ENCODE measurements around the gene DIP2B. TPM values are rescaled to one million over a fixed set of nuclear protein-coding genes. Genes with fewer than 3 reads are reported as not detected.

The DIP2B gene
- total RNA-seq, 6 experiments from 2014 or later, result 11.1 to 24.0 (median 14.8) TPM

GRCh38 chr12:50775251-50775650 lies 270.5 kb downstream of the DIP2B start:
- no peak for TF ChIP-seq POLR2A (IDR thresholded peaks at IDR 0.05)
- no peak for TF ChIP-seq CTCF (IDR thresholded peaks at IDR 0.05)
- Histone ChIP-seq H3K9me3 (no peaks in the 10 kb centered on the region), H3K27me3 (no peaks in the 10 kb centered on the region), H3K4me3 (no peak overlapping the region), H3K4me1 (peaks cover 0 to 3% (median 0%) of the 10 kb centered on the region in 4 donors), H3K36me3 (no peaks in the 10 kb centered on the region), H3K27ac (no peak overlapping the region)
- ATAC-seq (no peak), DNase-seq (no peak)
- intact Hi-C loops (cut with DNase I), result no loop called here
- WGBS (ENCODE audit: insufficient coverage, low coverage, low lambda C conversion rate, missing lambda C conversion rate), result 93% methylated on average over 2 of the region's 2 CpGs

- H3K27ac ChIP-seq, result no peak overlapping the region
- no peaks in the 10 kb centered on the region for H3K9me3 ChIP-seq
- no peak for ATAC-seq
- H3K4me1 ChIP-seq, result peaks cover 0 to 3% (median 0%) of the 10 kb centered on the region in 4 donors
- no peak overlapping the region for H3K4me3 ChIP-seq
- WGBS (ENCODE audit: insufficient coverage, low coverage, low lambda C conversion rate, missing lambda C conversion rate), result 78% methylated on average over 5 of the region's 9 CpGs
- no peaks in the 10 kb centered on the region for H3K27me3 ChIP-seq
- DNase-seq, result no peak
- intact Hi-C loops (cut with DNase I), result no loop called here
- peaks cover 0 to 14% (median 5%) of the 10 kb centered on the region in 4 donors for H3K36me3 ChIP-seq
- TF ChIP-seq POLR2A (IDR thresholded peaks at IDR 0.05) (no peak), CTCF (IDR thresholded peaks at IDR 0.05) (no peak)
Measured at GRCh38 chr12:50776749-50777728, 272.3 kb downstream of the DIP2B start.

GRCh38 chr12:50778663-50779590 lies 274.1 kb downstream of the DIP2B start:
- H3K27ac ChIP-seq, result no peak overlapping the region
- TF ChIP-seq CTCF (IDR thresholded peaks at IDR 0.05), result no peak
- no peak for TF ChIP-seq POLR2A (IDR thresholded peaks at IDR 0.05)
- H3K4me3 ChIP-seq, result no peak overlapping the region
- H3K36me3 ChIP-seq, result peaks cover 0 to 15% (median 5%) of the 10 kb centered on the region in 4 donors
- DNase-seq, result no peak
- H3K9me3 ChIP-seq, result no peaks in the 10 kb centered on the region
- no peaks in the 10 kb centered on the region for H3K27me3 ChIP-seq
- intact Hi-C loops (cut with DNase I), result no loop called here
- ATAC-seq, result no peak
- H3K4me1 ChIP-seq, result no peaks in the 10 kb centered on the region
- 92% methylated on average over 7 of the region's 8 CpGs for WGBS (ENCODE audit: insufficient coverage, low coverage, low lambda C conversion rate, missing lambda C conversion rate)

- TF ChIP-seq POLR2A (IDR thresholded peaks at IDR 0.05) (no peak), CTCF (IDR thresholded peaks at IDR 0.05) (no peak)
- Histone ChIP-seq H3K27ac (no peak overlapping the region), H3K4me3 (no peak overlapping the region), H3K36me3 (peaks cover 0 to 15% (median 5%) of the 10 kb centered on the region in 4 donors), H3K9me3 (no peaks in the 10 kb centered on the region), H3K27me3 (no peaks in the 10 kb centered on the region), H3K4me1 (no peaks in the 10 kb centered on the region)
- intact Hi-C loops (cut with DNase I), result no loop called here
- DNase-seq (no peak), ATAC-seq (no peak)
- WGBS (ENCODE audit: insufficient coverage, low coverage, low lambda C conversion rate, missing lambda C conversion rate), result 81% methylated on average over 4 of the region's 4 CpGs
Measured at GRCh38 chr12:50780013-50780412, 275.2 kb downstream of the DIP2B start.
